ENCODE data around the gene SMYD5.

SMYD5 gene

DNA sequence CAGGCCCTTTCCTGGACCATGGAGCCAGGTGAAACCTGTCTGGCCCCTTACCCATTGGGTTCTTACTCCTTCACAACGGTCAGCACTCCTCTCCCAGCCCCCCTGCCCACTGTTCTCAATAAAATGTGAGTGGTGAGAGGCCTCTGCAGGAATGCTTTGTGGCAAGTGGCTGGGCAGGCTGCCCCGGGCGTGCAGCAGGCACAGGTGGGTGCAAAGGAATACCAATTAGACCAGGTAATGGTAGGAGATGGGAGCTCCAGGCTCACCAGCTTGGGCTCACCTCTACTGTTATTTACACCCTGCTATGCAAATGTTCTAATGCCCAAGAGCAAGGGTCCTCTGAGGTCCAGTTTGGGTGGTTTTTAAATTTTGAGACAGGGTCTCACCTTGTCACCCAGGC, 13.0 kb downstream of the SMYD5 start:
- POLR2A ChIA-PET, result no interaction called here
- CTCF ChIA-PET, result interaction anchor here (0.7 to 9.5 kb wide), 4 partner anchors 8 to 334 kb away, joined by 3 to 70 read pairs (median 18); partner anchors contain the start of gene SMYD5
- TF ChIP-seq, protein P1, sequence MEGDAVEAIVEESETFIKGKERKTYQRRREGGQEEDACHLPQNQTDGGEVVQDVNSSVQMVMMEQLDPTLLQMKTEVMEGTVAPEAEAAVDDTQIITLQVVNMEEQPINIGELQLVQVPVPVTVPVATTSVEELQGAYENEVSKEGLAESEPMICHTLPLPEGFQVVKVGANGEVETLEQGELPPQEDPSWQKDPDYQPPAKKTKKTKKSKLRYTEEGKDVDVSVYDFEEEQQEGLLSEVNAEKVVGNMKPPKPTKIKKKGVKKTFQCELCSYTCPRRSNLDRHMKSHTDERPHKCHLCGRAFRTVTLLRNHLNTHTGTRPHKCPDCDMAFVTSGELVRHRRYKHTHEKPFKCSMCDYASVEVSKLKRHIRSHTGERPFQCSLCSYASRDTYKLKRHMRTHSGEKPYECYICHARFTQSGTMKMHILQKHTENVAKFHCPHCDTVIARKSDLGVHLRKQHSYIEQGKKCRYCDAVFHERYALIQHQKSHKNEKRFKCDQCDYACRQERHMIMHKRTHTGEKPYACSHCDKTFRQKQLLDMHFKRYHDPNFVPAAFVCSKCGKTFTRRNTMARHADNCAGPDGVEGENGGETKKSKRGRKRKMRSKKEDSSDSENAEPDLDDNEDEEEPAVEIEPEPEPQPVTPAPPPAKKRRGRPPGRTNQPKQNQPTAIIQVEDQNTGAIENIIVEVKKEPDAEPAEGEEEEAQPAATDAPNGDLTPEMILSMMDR (IDR thresholded peaks at IDR 0.05; ENCODE audit: control extremely low read depth, extremely low read depth, low read depth, missing control alignments), result no peak
- no peak for DNase-seq (ENCODE audit: extremely low spot score)

DNA sequence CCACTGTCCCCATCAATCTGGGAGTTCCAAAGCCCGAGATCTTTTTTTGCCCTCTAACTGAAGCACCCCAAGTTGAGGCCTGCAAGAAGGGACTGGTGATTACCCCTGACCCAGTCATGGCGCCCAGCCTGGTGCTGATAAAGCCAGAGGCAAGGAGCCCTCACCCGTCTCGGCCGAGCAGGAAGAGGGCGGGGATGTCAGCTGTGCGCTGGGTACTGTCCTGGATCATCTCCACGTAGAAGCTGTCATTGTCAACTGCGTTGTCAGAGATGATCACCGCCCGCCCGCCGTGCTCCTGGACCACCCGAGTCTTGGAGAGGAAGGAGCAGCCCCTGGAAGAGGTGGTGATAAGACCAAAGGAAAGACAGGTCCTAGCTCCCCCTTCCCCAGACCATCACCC, 14.6 kb downstream of the SMYD5 start:
- POLR2A ChIA-PET, result no interaction called here
- CTCF ChIA-PET, result interaction anchor here (1.1 to 9.5 kb wide), 4 partner anchors 9 to 51 kb away, joined by 3 to 70 read pairs (median 19); partner anchors contain the start of gene SMYD5
- DNase-seq (ENCODE audit: extremely low spot score), result no peak
- TF ChIP-seq, protein P1 (IDR thresholded peaks at IDR 0.05; ENCODE audit: control extremely low read depth, extremely low read depth, low read depth, missing control alignments), result no peak

DNA sequence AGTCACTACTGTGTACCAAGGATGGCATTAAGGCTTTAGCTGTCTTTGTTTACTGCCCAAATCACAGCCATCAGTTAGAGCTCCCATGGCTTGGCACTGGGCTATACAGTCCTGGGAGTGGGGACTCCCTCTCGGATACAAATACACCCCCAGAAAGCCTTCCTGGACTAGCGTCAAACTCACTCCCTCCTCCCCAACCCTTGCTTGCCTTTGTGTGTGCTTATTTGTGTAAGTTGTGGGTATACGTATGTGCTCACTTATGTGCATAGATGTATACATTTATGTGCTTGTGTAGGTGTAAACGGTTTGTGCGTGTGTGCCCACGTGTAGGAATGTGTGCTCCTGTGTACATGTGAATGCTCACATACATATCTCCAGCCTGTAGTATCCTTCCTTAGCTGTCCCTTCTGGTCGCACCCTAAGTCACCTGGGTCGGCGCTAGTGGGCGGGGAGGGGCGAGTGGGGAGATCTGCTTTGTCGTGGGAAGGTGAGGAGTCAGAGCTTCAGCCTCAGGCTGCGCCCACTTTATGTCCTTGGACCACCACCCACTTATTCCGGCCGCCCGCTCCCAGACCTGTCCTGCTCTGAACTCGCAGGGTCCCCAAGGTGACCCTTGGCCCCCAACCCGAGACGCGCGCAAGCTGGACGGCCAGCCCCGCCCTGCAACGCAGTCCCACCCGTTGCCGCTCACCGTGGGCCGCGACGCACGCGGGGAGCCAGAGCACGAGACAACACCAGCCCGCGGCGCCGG, 18.5 kb downstream of the SMYD5 start:
- TF ChIP-seq, protein P1 (IDR thresholded peaks at IDR 0.05; ENCODE audit: control extremely low read depth, extremely low read depth, low read depth, missing control alignments), result no peak
- ChIA-PET CTCF (interaction anchor here (1.1 to 9.5 kb wide), 10 partner anchors 11 to 58 kb away, joined by 3 to 70 read pairs (median 6); partner anchors contain the start of gene SMYD5), POLR2A (interaction anchor here (0.5 to 3.5 kb wide), 6 partner anchors 8 to 896 kb away, joined by 3 to 18 read pairs (median 4); no protein-coding TSS in a partner anchor)
- no peak for DNase-seq (ENCODE audit: extremely low spot score)

DNA sequence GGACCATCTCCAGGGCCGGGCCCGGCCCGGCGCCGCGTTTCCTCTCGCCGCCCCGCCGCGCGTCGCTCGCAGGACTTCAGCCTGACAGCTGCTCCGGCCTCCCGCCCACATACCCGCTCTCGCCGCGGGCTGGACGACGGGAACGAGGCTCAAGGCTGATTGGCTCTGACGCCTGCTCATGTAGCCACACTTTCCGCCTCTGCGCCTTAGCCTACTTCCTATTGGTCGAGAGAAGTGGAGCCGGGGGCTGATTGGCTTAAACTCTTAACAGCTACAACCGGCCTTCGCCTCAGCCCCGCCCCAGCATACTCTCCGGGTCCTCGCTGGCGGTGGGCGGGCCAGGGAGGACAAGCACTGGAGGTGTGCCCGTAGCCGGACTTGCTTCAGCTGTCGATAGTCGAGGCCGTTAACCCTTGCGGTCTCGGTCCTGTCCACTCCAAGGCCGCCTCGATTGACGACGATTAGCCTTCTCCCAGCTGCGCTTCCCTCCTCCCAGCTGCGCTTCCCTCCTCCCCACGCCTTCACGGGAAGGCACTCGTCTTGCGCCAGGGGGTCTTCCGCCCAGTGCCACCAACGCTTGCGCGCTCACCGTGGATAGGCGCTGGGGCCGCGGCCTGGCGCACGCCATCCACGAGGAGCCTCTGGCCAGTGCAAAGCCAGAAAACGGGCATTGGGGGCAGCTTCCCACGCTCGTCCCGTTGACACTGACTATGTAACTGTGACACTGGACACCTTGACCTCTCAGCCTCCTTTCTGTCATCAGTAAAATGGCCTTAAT, 19.3 kb downstream of the SMYD5 start, which contains the start of gene PRADC1:
PRADC1 (minus strand) TSS at position 86 of the 778 bp plus-strand sequence; CDS start at position 7, 79 bp downstream.
- peak; percentile 98 for DNase-seq (ENCODE audit: extremely low spot score)
- TF ChIP-seq, protein P1 (IDR thresholded peaks at IDR 0.05; ENCODE audit: control extremely low read depth, extremely low read depth, low read depth, missing control alignments), result no peak
- ChIA-PET CTCF (interaction anchor here (1.1 to 9.5 kb wide), 11 partner anchors 11 to 57 kb away, joined by 3 to 70 read pairs (median 5); partner anchors contain the start of gene SMYD5), POLR2A (interaction anchor here (0.5 to 3.5 kb wide), 11 partner anchors 9 to 895 kb away, joined by 3 to 18 read pairs (median 4); partner anchors contain the start of genes ALMS1 and SFXN5)

DNA sequence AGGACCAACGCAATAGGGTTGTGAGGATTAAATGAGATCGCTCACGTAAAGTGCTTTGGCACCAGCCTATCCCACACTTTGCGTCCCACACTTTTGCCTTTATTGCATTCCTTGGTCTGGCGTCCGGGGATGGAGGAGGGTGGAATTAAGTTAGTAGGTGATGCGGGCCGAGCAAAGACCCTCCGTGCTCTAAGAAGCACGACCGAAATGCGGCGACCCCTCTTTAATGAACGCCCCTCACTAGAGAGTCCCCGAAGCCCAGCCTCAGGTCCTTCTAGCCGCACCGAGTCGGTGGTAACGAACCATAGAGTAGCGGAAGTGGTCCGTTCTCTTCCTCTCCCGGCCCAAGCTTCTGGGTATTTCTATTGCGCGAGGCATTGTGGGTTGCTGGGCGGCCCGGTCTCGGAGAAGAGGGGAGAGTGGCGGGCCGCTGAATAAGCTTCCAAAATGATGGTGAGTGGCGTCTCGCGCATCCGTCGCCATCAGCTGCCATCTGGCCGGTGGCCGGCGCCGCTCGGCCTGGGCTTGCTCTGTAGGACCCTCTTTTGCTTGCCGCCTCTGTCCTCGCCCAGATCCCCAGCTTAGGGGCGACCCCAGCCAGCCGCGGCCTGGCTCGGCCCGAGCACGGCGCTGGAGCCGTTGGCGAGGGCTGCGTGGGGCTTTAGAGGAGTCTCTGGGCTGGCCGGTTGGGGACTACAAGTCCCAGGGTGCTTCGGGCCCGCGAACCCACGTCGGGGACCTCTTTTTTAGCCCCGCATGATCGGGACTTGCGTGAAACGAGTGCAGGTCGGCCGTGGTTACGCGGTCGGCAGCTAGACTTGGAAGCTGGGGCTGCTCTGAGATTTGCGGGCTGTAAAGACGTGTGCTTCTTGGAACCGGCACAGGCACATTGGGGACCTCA, 20.1 kb downstream of the SMYD5 start, which contains the start of gene CCT7:
CCT7 (plus strand) TSS at position 377 of the 901 bp plus-strand sequence; CDS start at position 448, 71 bp downstream.
- TF ChIP-seq, protein P1 (IDR thresholded peaks at IDR 0.05; ENCODE audit: control extremely low read depth, extremely low read depth, low read depth, missing control alignments), result no peak
- ChIA-PET POLR2A (interaction anchor here (0.6 to 3.5 kb wide), 8 partner anchors 10 to 503 kb away, joined by 3 to 18 read pairs (median 4); partner anchors contain the start of genes ALMS1, SFXN5 and TPRKB), CTCF (interaction anchor here (1.0 to 9.5 kb wide), 8 partner anchors 10 to 57 kb away, joined by 3 to 70 read pairs (median 6); partner anchors contain the start of gene SMYD5)
- peak; percentile 91 for DNase-seq (ENCODE audit: extremely low spot score)

Measured in GM10248 (cell line).